Sigmoid colon (tissue), 4 donors: ENCODE data around the gene MTOR.

Experiments used
- CTCF ChIP-seq, 4 experiments: fragments of 450-650 bp in 3 of 4; fragments of 200-600 bp in 1 of 4; IDR thresholded peaks; one replicate each; pipeline ENCODE4 v1.5.1; 2016 to 2019; ENCODE audit warnings: antibody characterized with exemption in 4 of 4, mild to moderate bottlenecking in 3 of 4, moderate library complexity in 2 of 4
- POLR2A ChIP-seq, 2 donors: fragments of 450-650 bp; IDR thresholded peaks; one replicate each; pipeline ENCODE4 v1.6.1; 2016; ENCODE audit warnings: antibody characterized with exemption in 2 of 2, mild to moderate bottlenecking in 2 of 2, moderate library complexity in 2 of 2
- POLR2AphosphoS5 ChIP-seq, 4 donors: sonication (generic); formaldehyde crosslinking; IDR thresholded peaks; one replicate each; pipeline ENCODE4 v1.6.1; 2017; ENCODE audit warnings: antibody characterized with exemption in 4 of 4

- TF ChIP-seq CTCF (IDR thresholded peaks at IDR 0.05) (no peak), POLR2AphosphoS5 (IDR thresholded peaks at IDR 0.05) (no peak), POLR2A (IDR thresholded peaks at IDR 0.05) (no peak)
These were observed 116.6 kb downstream of the MTOR start for GRCh38 chr1:11145741-11146140.
